A204.1 (cell line): Measurements from ENCODE around the gene CCDC32.

Experiments used
- FAIRE-seq: peaks from 2 replicates; lab custom pipeline; 2012; peaks lifted over from hg19 to GRCh38; lab: Jason Lieb, UNC

Gene CCDC32

DNA sequence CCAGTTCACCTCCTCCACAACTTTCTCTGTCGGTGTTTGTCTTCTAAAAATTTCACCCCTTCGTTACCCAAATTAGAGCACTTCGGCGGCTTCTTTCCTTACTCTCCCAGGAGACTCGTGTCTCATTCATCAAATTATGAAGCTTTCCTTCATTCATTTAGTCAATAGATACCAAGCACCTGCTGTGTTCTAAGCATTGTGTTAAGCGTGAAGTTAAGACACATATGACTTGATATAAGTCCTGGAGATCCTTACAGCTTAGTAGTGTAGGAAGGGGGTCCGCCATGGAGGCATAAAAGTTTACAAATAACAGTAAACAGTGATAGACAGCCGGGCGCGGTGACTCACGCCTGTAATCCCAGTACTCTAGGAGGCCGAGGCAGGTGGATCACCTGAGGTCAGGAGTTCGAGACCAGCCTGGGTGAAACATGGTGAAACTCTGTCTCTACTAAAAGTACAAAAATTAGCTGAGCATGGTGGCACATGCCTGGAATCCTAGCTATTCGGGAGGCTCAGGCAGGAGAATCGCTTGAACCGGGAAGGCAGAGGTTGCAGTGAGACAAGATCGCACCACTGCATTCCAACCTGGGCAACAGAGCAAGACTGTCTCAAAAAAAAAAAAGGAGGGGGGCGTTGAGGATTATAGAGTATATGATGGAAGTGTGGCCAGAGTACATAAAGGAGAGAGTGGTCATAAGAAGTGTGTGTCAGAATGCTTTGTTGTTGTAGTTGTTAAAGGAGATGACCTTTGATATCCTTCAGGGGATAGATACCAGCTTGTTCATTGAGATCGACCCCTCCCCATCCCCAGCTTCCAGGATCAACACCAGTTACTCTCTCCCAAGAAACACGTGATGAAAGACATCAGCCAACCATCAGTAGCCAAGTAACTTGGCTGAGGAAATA is 744 bp upstream of the CCDC32 start:
- no peak for FAIRE-seq

DNA sequence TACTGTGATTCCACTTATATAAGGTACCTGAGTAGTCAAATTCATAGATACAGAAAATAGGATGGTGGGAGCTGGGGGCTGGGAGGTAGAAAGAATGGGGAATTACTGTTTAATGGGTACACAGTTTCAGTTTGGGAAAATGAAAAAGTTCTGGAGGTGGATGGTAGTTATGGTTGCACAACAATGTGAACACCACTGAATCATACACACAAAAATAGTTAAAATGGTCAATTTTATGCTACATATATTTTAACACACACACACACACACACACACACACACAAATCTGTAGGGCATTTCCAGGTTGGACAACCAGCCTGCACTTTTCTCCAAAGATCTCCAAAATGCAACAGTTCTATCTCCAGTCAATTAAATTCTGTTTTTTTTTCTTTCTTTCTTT is 1.4 kb downstream of the CCDC32 start:
- FAIRE-seq: no peak

DNA sequence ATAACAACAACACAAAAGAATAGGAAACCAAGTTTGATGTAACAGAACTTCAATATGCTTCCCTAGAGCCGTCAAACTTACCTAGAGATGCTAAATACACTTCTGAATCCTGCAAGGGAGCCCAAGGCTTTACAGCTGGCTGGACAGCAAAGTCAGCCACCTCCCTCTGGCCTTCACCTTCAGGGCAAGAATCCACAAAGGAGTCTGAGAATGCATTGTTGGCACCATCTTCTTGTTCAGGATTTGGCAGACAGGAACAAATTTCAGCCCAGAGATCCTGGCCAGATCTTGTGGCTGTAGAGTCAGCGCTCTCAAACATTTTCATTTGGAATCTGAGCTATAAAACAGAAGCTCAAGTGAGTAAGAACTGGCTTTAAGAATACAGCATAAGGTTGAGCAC is 2.2 kb downstream of the CCDC32 start:
- FAIRE-seq: no peak

DNA sequence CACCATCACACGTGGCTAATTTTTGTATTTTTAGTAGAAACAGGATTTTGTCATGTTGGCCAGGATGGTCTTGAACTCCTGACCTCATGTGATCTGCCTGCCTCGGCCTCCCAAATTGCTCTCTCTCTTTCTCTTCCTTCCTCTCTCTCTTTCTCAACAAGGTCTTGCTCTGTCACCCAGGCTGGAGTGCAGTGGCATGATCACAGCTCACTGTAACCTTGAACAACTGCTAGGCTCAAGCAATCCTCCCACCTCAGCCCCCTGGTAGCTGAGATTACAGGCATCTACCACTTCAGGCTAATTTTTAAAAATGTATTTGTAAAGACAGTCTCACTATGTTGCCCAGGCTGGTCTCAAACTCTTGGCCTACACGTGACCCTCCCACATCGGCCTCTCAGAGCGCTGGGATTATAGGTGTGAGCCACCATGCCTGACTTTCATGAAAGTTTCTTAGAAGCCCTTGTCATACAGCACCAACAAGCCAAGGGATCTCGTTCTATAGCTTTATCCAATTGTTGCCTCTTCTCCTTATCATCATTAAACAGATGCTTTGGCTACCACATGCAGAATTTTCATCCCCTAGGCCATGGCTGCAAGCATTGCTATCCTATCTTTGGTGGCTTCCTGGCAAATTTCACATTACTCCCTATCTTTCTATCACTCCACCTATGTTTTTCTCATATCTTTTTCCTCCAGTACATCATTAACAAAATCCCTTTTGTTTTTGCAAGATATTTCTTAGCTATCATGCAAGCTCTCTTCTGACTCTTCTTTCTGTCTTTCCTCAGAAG is 5.7 kb downstream of the CCDC32 start:
- no peak for FAIRE-seq

DNA sequence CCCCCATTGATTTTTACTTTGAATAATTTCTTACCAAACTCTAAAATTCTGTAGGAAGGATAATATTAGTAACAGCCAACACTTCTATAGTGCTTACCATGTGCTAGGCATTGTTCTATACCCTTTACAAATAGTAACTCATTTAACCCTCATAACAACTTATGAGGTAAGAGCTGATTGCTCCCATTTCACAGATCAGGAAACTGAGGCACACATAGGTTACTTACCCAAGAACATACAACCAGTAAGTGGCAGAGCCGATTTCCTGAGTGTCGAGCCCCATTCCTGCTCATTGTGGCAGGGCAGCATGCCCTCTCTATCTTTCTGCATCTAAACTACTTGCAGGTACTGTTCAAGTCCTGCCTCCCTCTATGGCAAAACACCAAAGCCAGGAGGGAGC is 9.0 kb downstream of the CCDC32 start:
- FAIRE-seq: no peak

DNA sequence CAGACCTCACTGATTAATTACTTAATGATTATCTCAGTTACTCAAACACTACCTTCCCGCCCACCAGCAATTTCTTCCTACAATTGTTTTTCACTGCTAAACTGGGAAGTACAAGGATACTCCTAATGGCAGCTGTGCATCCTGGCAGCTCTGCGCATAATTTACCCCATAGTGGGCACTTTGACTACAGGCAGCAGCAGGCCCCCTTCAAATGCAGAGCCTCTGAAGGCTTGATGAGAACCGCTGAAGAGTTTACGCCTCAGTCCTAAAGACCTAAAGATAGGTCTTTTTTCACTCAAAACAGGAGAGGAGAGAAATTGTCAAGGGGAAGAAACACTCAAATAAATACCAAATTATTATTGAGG is 10.7 kb downstream of the CCDC32 start:
- no peak for FAIRE-seq

DNA sequence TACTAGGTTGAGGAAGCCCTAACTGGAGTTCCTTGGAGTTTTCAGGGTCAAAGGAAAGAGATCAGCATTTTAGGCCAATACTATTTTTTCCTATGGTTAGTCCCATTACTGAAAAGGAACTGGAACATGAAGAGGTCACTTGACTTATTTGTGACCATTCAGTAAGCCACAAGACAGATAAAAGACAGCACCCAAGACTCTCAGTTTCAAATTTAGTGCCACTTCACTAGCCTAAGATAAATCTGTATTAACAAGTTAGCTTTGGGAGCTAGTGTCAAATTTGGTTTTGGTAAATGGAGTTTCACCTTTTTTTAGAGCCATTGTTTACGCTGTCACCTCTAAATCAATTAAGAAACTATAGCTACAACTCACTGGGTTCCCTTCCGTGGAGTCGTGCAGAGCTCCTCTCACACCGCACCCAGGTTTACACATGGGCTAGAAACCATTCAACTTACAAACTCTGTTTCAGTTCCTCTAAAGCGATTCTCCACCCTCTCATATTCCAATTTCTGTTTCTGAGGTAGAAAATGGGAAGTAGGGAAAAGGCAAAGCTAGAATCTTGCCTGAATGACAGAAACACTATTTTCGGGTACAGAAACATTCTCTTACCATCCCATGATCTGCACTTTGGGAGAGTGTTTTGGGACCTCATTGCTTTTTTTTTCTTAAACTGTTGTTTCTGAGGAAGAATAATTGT is 14.4 kb downstream of the CCDC32 start:
- FAIRE-seq: no peak

DNA sequence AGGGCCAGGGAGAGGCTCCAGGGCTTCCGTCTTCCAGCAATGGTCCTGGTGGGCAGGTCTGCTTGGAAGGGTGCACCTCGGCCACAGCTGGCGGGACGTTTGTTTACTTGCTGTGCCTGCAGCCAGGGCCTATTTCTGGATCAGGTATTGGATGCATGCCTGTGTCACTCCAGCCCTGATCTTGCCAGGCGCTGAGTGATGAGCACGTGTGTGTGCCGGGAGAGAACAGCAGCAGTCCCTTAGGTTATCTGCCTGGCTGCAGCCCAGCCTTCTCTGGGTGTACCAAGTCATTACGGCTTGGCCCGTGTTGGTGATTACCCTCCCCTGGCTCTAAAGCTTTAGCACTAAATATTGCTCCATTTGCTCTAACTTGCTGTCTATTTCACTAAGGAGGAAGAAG is 14.9 kb downstream of the CCDC32 start:
- no peak for FAIRE-seq

DNA sequence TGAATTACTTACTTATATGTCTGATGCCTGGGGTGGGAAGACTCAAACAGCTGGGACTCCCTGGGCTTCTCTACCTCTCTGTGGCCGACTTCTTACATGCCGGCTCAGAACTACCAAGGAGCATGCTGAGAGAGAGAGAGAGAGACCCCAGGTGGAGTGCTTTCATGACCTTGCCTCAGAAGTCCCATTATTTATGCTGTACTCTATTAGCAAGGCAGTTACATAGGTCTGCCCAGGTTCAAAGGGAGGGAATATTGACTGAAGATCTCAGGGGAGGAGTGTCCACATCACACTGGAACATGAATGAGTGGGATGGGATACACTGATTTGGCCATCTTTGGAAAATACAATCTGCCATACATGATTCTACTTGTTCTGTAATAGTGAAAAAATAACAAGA is 16.2 kb downstream of the CCDC32 start:
- FAIRE-seq: no peak

DNA sequence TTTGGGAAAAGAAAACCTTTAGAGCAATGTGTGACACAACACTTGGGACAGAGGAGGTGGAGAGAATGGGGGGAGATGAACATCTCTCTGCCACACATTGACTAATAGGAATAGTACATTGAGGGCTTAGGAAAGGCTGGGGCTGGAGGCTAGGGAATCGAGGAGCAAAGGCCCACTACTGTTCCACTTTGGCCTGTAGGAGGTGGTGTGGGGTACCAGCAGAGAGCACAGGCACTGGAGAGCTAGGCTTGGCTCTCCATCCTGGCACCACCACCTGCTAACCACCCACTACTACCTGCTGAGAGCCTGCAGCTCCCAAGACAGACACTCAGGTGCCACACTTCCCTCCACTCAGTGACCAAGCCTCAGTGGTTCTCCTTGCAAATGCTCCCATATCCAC is 19.4 kb downstream of the CCDC32 start:
- no peak for FAIRE-seq

DNA sequence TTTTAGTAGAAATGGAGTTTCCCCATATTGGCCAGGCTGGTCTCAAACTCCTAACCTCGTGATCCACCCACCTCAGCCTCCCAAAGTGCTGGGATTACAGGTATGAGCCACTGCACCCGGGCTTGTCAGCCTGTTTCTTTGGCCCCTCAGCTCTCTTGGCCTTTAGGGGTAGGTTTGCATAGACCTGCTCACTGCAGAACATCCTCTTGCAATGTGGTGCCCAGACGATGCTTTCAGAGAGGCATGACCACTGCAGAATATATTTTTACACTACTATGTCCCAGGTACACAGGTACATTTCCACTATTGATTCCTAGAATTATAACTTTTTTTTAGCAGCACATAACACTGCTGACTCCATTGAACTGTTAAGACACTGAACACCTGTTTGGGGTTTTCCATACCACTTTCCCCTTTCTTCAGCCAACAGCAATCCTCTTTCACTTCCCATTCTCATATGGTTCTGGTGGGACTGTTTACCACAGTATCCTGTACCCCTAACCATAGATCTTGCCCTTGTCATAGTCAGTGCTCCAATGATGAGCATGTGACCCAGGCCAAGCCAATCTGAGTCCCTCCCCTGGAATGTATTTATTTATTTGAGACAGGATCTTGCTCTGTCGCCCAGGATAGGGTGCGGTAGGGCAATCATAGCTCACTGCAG is 21.1 kb downstream of the CCDC32 start:
- FAIRE-seq: no peak

DNA sequence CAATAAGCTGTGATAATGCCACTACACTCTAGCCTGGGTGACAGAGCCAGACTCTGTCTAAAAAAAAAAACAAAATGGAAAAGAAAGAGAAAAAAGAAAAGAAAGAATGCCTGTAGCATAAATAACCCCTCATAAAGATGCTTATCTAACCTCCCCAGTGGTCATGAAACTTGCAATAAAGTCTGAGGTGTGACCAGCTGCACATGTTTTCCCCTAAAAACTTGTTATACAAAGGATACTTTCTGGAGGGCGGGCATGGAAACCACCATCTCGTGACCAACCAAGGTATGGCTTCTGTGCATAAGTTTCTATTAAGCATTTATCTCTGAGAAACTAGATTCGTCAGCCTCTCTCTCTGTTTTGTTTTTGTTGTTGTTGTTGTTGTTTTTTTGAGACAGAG is 21.8 kb downstream of the CCDC32 start:
- FAIRE-seq: no peak

DNA sequence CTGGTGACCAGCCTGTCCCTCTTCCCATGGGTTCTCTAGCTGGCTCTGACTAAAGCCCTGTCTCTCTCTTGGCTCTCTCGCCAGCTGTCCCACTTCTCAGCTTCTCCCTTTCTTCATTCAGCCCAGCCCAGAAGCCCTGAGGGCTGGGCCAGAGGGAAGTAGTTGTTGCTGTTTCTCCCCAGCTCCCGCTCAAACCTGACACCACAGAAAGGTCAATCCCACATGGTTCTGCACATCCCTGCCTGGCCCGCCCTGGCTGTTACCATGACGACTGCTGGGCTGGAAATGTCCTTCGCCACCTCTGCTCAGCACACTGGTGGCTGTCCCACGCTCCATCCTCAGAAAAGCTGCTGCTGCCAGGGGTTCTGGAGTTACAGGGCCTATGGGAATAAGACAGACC is 25.9 kb downstream of the CCDC32 start:
- no peak for FAIRE-seq

DNA sequence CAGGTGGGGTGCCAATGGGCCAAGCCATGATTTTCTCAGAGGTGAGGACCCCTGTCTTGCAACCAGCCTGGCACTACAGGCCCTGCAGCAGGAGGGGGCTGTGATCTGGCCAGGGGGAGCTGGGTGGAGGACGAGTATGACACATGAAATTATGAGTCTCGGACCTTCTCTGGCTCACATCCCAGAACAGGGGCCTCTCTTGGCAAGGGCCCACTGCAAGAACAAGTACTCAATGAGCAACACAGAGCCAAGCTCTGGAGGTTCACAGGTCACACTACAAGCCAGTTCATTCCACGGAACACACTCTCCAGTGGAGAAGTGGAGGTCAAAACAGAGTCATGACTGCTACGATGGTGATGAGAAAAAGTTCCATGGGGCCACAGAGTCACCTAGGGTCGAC is 28.3 kb downstream of the CCDC32 start:
- no peak for FAIRE-seq

DNA sequence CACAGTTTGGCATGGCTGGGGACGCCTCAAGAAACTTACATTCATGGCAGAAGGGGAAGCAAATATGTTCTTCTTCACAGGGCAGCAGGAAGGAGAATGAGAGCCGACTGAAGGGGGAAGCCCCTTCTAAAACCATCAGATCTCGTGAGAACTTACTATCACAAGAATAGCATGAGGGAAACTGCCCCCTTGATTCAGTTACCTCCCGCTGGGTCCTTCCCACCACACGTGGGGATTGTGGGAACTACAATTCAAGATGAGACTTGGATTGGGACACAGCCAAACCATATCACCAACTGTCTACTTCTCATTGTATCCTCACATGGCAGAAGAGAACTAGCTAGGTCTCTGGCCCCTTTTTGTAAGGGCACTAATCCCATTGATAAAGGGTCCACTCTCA is 30.5 kb downstream of the CCDC32 start:
- no peak for FAIRE-seq

DNA sequence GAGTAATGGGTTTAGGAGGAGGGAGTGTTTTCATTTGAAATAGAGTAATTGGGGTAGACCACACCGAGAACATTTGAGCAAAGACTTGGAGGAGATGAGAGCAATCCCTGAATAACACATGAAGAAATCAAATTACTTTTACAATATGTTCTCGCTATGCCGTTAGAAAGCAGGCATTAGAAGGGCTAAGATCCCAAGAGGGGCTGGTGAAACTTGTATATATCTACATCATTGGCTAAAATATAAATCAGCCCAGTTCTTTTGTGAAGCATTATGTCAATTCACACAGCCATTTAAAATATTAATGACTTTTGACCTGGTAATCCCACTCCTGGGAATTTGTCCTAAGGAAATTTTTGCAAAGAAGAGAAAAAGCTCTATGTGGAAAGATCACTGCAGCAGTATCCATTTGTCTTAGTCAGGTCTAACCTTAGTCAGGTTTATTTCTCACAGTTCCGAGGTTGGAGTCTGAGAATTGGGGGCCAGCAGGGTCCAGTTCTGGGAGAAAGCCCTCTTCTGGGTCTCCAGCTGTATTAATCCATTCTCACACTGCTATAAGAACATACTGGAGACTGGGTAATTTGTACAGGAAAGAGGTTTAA is 31.0 kb downstream of the CCDC32 start:
- FAIRE-seq: no peak

DNA sequence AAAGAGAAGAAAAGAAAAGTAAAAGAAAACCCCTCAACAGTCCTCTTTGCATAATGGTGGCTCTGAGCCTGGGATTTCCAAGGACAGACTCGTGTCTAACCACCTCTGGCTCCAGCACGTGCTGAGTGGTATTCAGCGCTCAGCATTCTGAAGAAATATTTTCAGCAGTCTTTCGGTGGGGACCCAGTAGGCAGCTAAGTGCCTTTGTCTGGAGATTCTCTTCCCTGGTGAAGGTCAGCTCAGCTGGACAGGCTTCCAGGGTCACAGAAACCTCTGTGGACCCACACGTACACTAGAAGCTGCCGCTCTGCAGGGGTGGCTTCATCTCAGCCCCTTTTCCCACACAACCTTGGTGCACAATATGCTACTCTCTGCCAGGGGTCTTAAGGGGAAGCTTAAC is 36.0 kb downstream of the CCDC32 start:
- no peak for FAIRE-seq

DNA sequence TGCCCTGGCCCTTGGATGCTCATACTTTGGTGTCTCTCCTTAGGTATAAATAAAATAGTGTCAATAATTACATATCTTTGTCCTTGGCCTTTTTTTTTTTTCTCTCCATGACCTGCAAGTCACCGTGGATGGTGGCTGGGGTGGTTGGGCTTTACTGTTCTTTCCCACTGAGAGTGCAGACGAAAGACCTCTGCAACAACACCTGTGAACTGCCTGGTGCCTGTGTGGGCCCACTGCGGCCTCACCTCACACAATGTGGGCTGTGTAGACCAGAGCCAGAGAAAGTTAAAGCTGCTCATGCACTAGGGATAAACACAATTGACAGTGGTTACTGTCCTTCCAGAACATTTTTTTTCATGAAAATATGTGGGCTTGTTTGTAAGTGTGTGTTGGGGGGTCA is 39.0 kb downstream of the CCDC32 start:
- FAIRE-seq: no peak

DNA sequence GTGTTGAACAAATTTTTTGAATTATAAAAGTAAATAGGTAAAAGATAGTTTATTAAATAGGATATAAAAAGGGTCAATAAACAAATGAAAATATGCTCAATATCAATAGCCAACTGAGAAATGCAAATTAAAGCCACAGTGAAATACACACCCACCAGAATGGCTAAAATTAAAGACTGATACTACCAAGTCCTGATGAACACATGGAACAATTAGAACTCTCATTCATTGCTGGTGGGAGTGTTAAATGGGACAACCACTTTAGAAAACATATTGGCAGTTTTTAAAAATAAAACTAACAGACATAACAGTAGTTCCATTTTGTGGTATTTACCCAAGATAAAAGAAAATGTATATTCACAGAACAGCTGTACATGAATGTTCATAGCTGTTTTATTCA is 41.2 kb downstream of the CCDC32 start:
- FAIRE-seq: no peak

DNA sequence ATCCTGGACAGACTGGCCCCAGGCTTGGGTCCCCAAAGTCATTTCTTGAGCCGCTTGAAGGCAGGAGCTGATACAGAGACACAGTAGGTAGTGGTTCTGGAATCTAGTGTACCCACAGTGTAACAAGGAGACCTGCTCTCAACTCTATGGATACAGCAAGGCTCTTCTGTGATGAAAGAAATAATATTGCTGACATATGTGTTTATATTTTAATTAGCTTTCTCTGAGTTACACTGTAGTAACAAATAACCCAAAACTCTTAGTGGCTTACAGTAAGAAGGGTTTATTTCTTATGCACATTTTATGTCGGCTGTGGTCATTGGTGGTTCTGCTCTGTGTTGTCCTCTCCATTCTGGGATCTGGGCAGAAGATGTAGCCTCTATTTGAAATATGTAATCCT is 48.5 kb downstream of the CCDC32 start:
- no peak for FAIRE-seq

DNA sequence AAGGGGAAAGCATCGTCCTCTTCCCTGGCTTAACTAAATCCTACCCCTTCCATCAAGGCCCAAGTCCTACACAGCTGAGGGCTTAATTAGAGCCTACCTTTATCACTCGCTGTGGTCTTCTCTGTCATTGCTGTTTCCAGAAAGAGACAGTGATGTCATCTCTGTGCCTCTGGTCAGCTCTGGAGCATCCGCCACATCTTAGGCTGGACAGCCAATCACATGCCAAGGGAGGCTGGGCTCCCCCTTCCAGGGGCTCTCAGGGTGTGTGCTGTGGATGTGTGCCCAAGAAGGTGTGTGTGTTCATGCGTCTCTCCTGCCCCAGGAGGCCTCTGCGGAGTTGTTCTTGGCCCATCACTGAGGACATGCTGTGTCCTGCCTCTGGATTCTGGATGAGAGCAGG is 51.2 kb downstream of the CCDC32 start:
- FAIRE-seq: no peak

DNA sequence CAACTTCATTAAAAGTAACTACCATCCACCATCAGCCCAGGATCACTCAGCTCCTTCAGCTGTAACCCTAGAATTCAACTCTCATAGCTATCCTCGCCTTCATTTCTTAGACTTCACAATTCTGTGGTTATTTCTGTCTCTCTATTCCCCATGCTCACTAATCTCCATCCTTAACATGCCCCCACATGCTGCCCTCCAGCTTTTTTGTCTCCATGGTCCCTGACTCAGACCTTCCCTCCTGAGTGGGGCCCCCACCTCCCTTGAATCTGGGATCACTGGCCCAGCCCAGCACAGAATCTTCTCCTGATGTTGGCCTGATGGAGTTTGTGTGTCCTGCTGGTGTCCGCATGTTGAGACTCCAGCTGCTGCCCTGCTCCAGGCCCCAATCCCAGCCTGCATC is 52.4 kb downstream of the CCDC32 start:
- no peak for FAIRE-seq
